HL-60 (cell line): ENCODE measurements around the gene NFE2L1.

ENCODE experiments used
- CTCF ChIP-seq: IDR thresholded peaks from one replicate; pipeline ENCODE4 v1.5.1; 2011; ENCODE audit warnings: low read length, control low read depth, inconsistent platforms; ENCODE audit not compliant: insufficient read depth
- REST ChIP-seq: IDR thresholded peaks from 2 replicates; pipeline ENCODE4 v1.6.1; 2012; ENCODE audit warnings: low read depth; ENCODE audit not compliant: insufficient replicate concordance

- TF ChIP-seq REST (no peak), CTCF (no peak)
Observed at GRCh38 chr17:47999582-47999981, 48.6 kb upstream of the NFE2L1 start.
